Gastroesophageal sphincter (tissue), 2 donors: ENCODE results near the gene EIF2B5.

Source experiments
- EP300 ChIP-seq: sonication (generic); formaldehyde crosslinking; IDR thresholded peaks from one replicate; pipeline ENCODE4 v1.6.1; 2017; ENCODE audit warnings: antibody characterized with exemption, mild to moderate bottlenecking
- POLR2A ChIP-seq, 2 donors: fragments of 450-650 bp; IDR thresholded peaks; one replicate each; pipeline ENCODE4 v1.6.1; 2017; ENCODE audit warnings: antibody characterized with exemption in 2 of 2, mild to moderate bottlenecking in 2 of 2, moderate library complexity in 1 of 2

- TF ChIP-seq POLR2A (IDR thresholded peaks at IDR 0.05) (no peak), EP300 (no peak)
Observed at GRCh38 chr3:184142199-184142598, 7.0 kb downstream of the EIF2B5 start.
